HEK293 (cell line): ENCODE data around the gene ATAT1.
A peak's percentile ranks its signal among the peaks of the same experiment; 100 is the strongest.

Experiments used
- CTCF ChIA-PET: fragments of 350-600 bp; formaldehyde crosslinking; extraction: SDS; loops from one replicate; lab custom pipeline; 2021; ENCODE audit warnings: antibody characterized with exemption; lab: Yijun Ruan, JAX
- POLR2A ChIA-PET: fragments of 300-600 bp; formaldehyde crosslinking; extraction: SDS; loops from one replicate; lab custom pipeline; 2020; ENCODE audit warnings: antibody characterized with exemption, inconsistent platforms; lab: Yijun Ruan, JAX
- H3K27ac ChIP-seq: fragments of 200-500 bp; sonication (Bioruptor generic); 2 replicates; pipeline ENCODE4 v1.5.1; 2014; ENCODE audit warnings: low read depth, low read length, control low read depth, inconsistent platforms; ENCODE audit errors: extremely low read depth
- H3K36me3 ChIP-seq, 2 experiments: fragments of 200-500 bp in 1 of 2; sonication (Bioruptor generic) in 1 of 2; 1 replicate in 1 of 2; 2 replicates in 1 of 2; pipeline ENCODE4 v1.5.1; 2014 to 2017; ENCODE audit warnings: inconsistent platforms in 2 of 2, low read length in 2 of 2; ENCODE audit not compliant: control insufficient read depth in 2 of 2, insufficient read depth in 1 of 2
- H3K4me1 ChIP-seq: fragments of 200-500 bp; sonication (Bioruptor generic); 2 replicates; pipeline ENCODE4 v1.5.1; 2014; ENCODE audit warnings: mild to moderate bottlenecking, low read length, inconsistent platforms; ENCODE audit not compliant: control insufficient read depth, insufficient read depth
- H3K4me3 ChIP-seq: 2 replicates; pipeline ENCODE4 v1.5.1; 2011; ENCODE audit warnings: low read depth, mild to moderate bottlenecking, control low read depth, low read length, moderate library complexity
- H3K9me3 ChIP-seq: fragments of 200-500 bp; sonication (Bioruptor generic); 2 replicates; pipeline ENCODE4 v1.5.1; 2014; ENCODE audit warnings: low read depth, low read length, inconsistent platforms; ENCODE audit not compliant: control insufficient read depth, insufficient read depth
- ATF2 ChIP-seq: fragments of 450-650 bp; formaldehyde crosslinking; IDR thresholded peaks from 2 replicates; pipeline ENCODE4 v1.5.1; 2016; ENCODE audit warnings: missing biosample characterization, missing genetic modification characterization, low read depth
- BCL11A ChIP-seq: fragments of 450-650 bp; formaldehyde crosslinking; IDR thresholded peaks from 2 replicates; pipeline ENCODE4 v1.5.1; 2016; ENCODE audit warnings: low read depth, missing biosample characterization, missing genetic modification characterization
- EGR2 ChIP-seq: fragments of 450-650 bp; formaldehyde crosslinking; IDR thresholded peaks from 2 replicates; pipeline ENCODE4 v1.5.1; 2016; ENCODE audit warnings: low read depth, missing biosample characterization, missing genetic modification characterization
- GFI1B ChIP-seq: fragments of 450-650 bp; formaldehyde crosslinking; IDR thresholded peaks from 2 replicates; pipeline ENCODE4 v1.5.1; 2016; ENCODE audit warnings: missing biosample characterization, missing genetic modification characterization
- HOXC10 ChIP-seq: sonication (generic); formaldehyde crosslinking; IDR thresholded peaks from 2 replicates; pipeline ENCODE4 v1.8.1; 2023; ENCODE audit warnings: mild to moderate bottlenecking, missing genetic modification reagents
- KLF7 ChIP-seq: fragments of 450-650 bp; formaldehyde crosslinking; IDR thresholded peaks from 2 replicates; pipeline ENCODE4 v1.5.1; 2016; ENCODE audit warnings: missing biosample characterization, missing genetic modification characterization, borderline replicate concordance
- WT1 ChIP-seq: fragments of 450-650 bp; formaldehyde crosslinking; IDR thresholded peaks from 2 replicates; pipeline ENCODE4 v1.5.1; 2016; ENCODE audit warnings: missing biosample characterization, missing genetic modification characterization
- YY2 ChIP-seq: fragments of 450-650 bp; formaldehyde crosslinking; IDR thresholded peaks from 2 replicates; pipeline ENCODE4 v1.5.1; 2016; ENCODE audit warnings: missing biosample characterization, missing genetic modification characterization
- ZBTB44 ChIP-seq: fragments of 450-650 bp; IDR thresholded peaks from 2 replicates; pipeline ENCODE4 v1.5.1; 2018; ENCODE audit warnings: missing biosample characterization, mild to moderate bottlenecking, missing genetic modification characterization
- ZBTB7A ChIP-seq: fragments of 450-650 bp; formaldehyde crosslinking; IDR thresholded peaks from 2 replicates; pipeline ENCODE4 v1.5.1; 2016; ENCODE audit warnings: low read depth, missing biosample characterization, missing genetic modification characterization
- ZFHX2 ChIP-seq: fragments of 450-650 bp; formaldehyde crosslinking; conservative IDR thresholded peaks from 2 replicates; pipeline ENCODE4 v1.5.1; 2016; ENCODE audit warnings: missing biosample characterization, missing genetic modification characterization
- ZFP3 ChIP-seq: fragments of 450-650 bp; formaldehyde crosslinking; IDR thresholded peaks from 2 replicates; pipeline ENCODE4 v1.5.1; 2016; ENCODE audit warnings: low read depth, missing biosample characterization, missing genetic modification characterization
- ZNF148 ChIP-seq: fragments of 450-650 bp; formaldehyde crosslinking; IDR thresholded peaks from 2 replicates; pipeline ENCODE4 v1.5.0; 2017; ENCODE audit warnings: missing biosample characterization, missing genetic modification characterization, borderline replicate concordance
- ZNF280D ChIP-seq: fragments of 450-650 bp; formaldehyde crosslinking; IDR thresholded peaks from 2 replicates; pipeline ENCODE4 v1.5.1; 2016; ENCODE audit warnings: missing biosample characterization, missing genetic modification characterization
- ZNF530 ChIP-seq: fragments of 450-650 bp; formaldehyde crosslinking; IDR thresholded peaks from 2 replicates; pipeline ENCODE4 v1.5.1; 2016; ENCODE audit warnings: low read depth, missing biosample characterization, missing genetic modification characterization
- ZNF560 ChIP-seq: fragments of 450-650 bp; formaldehyde crosslinking; IDR thresholded peaks from 2 replicates; pipeline ENCODE4 v1.5.1; 2017; ENCODE audit warnings: missing biosample characterization, missing genetic modification characterization, borderline replicate concordance
- ZNF585B ChIP-seq: fragments of 450-650 bp; formaldehyde crosslinking; IDR thresholded peaks from 2 replicates; pipeline ENCODE4 v1.5.1; 2016; ENCODE audit warnings: missing biosample characterization, missing genetic modification characterization
- ZNF645 ChIP-seq: fragments of 450-650 bp; formaldehyde crosslinking; IDR thresholded peaks from 2 replicates; pipeline ENCODE4; 2016; ENCODE audit warnings: missing biosample characterization, missing genetic modification characterization
- ZSCAN18 ChIP-seq: fragments of 450-650 bp; formaldehyde crosslinking; IDR thresholded peaks from 2 replicates; pipeline ENCODE4 v1.5.1; 2016; ENCODE audit warnings: missing biosample characterization, missing genetic modification characterization

ATAT1 gene

GRCh38 chr6:30625511-30625910, 1.2 kb upstream of the ATAT1 start:
- Histone ChIP-seq H3K36me3 (peaks cover 65 to 85% of the 10 kb centered on the region in 2 experiments; a peak in 2 of 3 replicates), H3K4me1 (no peaks in the 10 kb centered on the region; the same call in 1 of the 2 replicates), H3K9me3 (no peaks in the 10 kb centered on the region), H3K4me3 (no peak overlapping the region), H3K27ac (no peak overlapping the region)
- ChIA-PET CTCF (interaction anchor here (0.6 to 1.0 kb wide), 3 partner anchors 15 to 55 kb away, joined by 3 to 4 read pairs (median 3); no protein-coding TSS in a partner anchor), POLR2A (interaction anchor here (1.6 to 2.0 kb wide), 2 partner anchors 10 to 13 kb away, joined by 11 to 15 read pairs; no protein-coding TSS in a partner anchor)
- TF ChIP-seq ZSCAN18 (tag by site-specific recombination) (no peak), ZNF530 (no peak), BCL11A (tag by site-specific recombination) (no peak), ZNF645 (tag by site-specific recombination) (no peak), KLF7 (tag by site-specific recombination) (no peak)
- TF ChIP-seq, all 188 proteins: peak for 0

- no peaks in the 10 kb centered on the region for H3K4me1 ChIP-seq
- POLR2A ChIA-PET = interaction anchor here (0.7 to 0.9 kb wide), 3 partner anchors 15 to 420 kb away, joined by 3 to 4 read pairs (median 3); partner anchors contain the start of gene DHX16
- peak; percentile 69 for TF ChIP-seq EGR2
- TF ChIP-seq ZFP3 = no peak
- TF ChIP-seq ZNF560 (tag by site-specific recombination) = no peak
- peak; percentile 43 for TF ChIP-seq ZFHX2 (tag by site-specific recombination)
- TF ChIP-seq, all 188 proteins: peak for 2
- no peak overlapping the region for H3K27ac ChIP-seq
- peaks cover 39 to 63% of the 10 kb centered on the region in 2 experiments for H3K36me3 ChIP-seq
- H3K9me3 ChIP-seq = no peaks in the 10 kb centered on the region
- no peak overlapping the region for H3K4me3 ChIP-seq
- CTCF ChIA-PET = interaction anchor here (0.8 to 0.9 kb wide), 2 partner anchors 87 to 95 kb away, joined by 3 read pairs; no protein-coding TSS in a partner anchor
Measured at GRCh38 chr6:30635834-30636233, 9.2 kb downstream of the ATAT1 start.

- ChIA-PET CTCF (interaction anchor here (0.7 kb wide), 1 partner anchor 15 kb away, joined by 4 read pairs; no protein-coding TSS in a partner anchor), POLR2A (interaction anchor here (0.6 to 0.9 kb wide), 3 partner anchors 25 to 428 kb away, joined by 3 to 4 read pairs (median 3); no protein-coding TSS in a partner anchor)
- peaks cover 31 to 70% of the 10 kb centered on the region in 2 experiments; a peak in 2 of 3 replicates for H3K36me3 ChIP-seq
- TF ChIP-seq ZNF148 (no peak), ZBTB44 (tag by site-specific recombination) (no peak), ZBTB7A (tag by site-specific recombination) (no peak), HOXC10 (CRISPR knock-in tag) (no peak), ZNF280D (no peak), GFI1B (tag by site-specific recombination) (no peak), EGR2 (no peak), ATF2 (tag by site-specific recombination) (no peak), ZNF585B (tag by site-specific recombination) (no peak), WT1 (tag by site-specific recombination) (no peak), YY2 (tag by site-specific recombination) (no peak)
Measured at GRCh38 chr6:30640481-30640880, 13.8 kb downstream of the ATAT1 start.

More at GRCh38 chr6:30640481-30640880, 13.8 kb downstream of the ATAT1 start:
- Histone ChIP-seq H3K27ac (no peak overlapping the region), H3K4me1 (no peaks in the 10 kb centered on the region), H3K4me3 (no peak overlapping the region), H3K9me3 (no peaks in the 10 kb centered on the region)
